ENCODE data around the gene MINK1. TPM values are rescaled to one million over a fixed set of nuclear protein-coding genes. Genes with fewer than 3 reads are reported as not detected.

MINK1 gene
- total RNA-seq, 2 donors from 2014 or later, result 40.1 to 42.2 TPM

DNA sequence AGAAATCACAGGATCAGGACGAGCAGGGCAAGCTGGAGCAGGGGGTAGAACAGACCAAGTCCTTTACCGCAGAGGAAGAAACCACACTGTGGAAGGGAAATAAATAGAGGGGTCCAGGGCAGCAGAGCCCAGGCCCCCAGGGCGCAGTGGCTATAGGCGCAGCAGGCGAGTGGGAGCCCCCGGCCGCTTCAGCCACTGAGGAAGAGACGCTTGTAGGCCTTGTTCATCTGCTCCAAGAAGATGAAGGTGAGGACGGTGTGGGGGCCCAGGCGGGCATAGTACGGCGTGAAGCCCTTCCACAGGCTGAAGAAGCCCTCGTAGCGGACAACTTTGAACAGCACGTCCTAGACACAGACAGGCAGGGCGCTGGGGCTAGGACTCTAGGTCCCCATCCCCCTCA lies 104.4 kb downstream of the MINK1 start:
- DNase-seq, result no peak
- intact Hi-C loops (cut with DNase I), result no loop called here
- no peak for ATAC-seq

- intact Hi-C loops (cut with DNase I), result no loop called here
- no peak for DNase-seq
- no peak for ATAC-seq
These were observed 104.9 kb downstream of the MINK1 start for GRCh38 chr17:4938069-4938491.

DNA sequence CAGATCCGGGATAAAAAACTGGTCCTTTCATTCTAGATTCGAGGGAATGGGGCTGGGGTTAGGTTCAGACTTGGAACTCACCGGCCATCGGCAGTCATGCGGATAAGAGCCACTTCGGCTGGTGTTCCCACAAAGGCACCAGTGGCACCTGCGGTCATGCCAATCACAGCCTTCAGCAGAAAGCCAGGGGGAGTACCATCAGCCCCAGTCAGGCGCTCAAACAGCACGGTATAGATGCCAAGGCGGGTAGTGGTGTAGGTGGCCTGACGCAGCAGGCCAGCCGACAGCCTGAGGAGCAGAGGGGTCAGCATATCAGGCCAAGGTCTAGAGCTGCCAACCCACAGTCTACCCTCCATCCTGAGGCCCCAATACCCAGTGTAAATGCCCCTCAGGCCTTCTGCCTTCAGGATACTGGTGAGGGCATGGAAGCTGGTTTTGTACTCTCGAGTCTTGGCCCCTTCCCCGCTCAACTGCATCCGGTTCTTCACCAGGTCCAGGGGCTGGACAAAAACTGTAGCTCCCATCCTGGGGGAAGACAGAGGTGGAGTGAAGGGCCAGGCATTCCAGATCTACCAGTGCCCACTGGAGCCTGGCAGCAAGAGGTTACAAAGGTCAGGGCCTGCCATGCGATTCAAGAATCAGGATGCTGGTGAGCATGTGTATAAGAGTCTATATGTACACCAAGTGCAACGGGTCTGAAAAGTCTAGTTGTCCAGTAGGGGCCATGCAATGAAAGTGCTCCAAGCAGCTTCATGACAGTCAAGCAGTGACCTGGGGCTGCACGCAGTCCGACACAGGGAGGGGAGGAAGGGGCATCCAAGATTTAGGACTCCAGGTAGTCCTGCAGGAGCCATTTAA lies 105.8 kb downstream of the MINK1 start:
- ATAC-seq (no peak), DNase-seq (no peak)
- intact Hi-C loops (cut with DNase I), result no loop called here

DNA sequence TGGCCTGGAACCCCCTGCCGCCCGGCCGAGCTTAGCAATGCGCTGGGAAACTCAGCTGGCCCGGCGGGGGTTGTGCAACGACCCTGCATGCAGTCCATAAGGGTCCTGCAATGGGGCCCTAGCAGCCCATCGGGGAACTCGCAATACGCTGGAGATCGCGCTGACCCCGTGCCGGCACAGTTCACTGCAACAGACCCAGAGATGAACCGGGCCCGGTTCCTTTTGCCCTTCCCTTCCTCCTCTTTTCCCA lies 106.3 kb downstream of the MINK1 start:
- intact Hi-C loops (cut with DNase I), result no loop called here
- ATAC-seq (no peak), DNase-seq (peak; percentile 53)

GRCh38 chr17:4939796-4940554 lies 106.8 kb downstream of the MINK1 start, which contains the start of the genes RNF167 and SLC25A11:
TSS of gene RNF167 (plus strand) at chr17:4940268. CDS start at chr17:4940910, 642 bp downstream.
TSS of gene SLC25A11 (minus strand) at chr17:4940046. CDS start at chr17:4939910, 136 bp downstream.
- peak; percentile 96 for DNase-seq
- intact Hi-C loops (cut with DNase I), result no loop called here
- peak; percentile 93 to 94 for ATAC-seq

DNA sequence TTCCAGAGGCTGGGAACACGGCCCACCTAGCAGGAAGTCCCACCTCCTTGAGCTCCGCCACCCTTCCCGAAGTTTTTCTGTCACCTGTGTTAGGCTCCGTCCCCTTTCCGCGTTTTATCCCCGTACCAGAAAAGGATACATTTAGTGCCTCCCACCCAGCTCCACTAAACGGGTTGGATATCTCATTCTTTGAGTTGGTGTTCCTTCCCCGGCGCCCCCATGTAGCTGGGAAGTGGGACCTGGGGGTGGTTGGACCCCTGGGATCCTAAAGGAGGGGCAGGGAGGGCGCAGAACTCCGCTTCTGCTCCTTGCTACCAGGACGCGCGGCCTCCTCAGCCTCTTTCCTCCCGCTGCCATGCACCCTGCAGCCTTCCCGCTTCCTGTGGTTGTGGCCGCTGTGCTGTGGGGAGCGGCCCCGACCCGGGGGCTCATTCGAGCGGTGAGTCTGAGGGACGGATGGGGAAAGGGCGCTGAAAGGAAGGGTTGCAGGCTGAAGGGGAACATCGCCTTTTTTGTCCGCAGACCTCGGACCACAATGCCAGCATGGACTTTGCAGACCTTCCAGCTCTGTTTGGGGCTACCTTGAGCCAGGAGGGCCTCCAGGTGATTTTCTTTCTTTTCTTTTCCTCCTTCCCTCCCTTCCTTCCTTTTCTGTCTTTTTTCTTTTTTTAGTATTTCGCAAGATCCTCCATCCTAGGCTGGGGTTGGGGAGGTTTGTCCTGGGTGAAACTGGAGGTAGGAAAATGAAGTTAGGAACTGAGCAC lies 107.6 kb downstream of the MINK1 start:
- intact Hi-C loops (cut with DNase I), result no loop called here

DNA sequence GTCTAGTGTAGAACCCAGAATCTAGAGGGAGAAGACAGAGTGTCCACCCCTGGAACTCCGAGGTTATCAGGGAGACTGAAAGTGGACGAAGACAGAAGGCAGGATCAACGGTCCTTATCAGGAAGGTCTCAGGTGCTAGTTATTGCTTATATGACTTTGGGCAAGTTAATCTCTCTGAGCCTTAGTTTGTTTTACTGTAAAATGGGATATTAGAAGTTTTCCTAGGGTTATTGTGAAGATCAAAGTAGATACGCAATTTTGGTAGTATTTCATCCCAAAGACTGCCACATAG lies 108.1 kb downstream of the MINK1 start:
- ATAC-seq, result no peak
- intact Hi-C loops (cut with DNase I), result no loop called here

More for the DNA sequence above, 107.6 kb downstream of the MINK1 start:
- ATAC-seq, result peak; percentile 69 to 70
- peak; percentile 85 for DNase-seq

GRCh38 chr17:4942760-4943508 lies 109.8 kb downstream of the MINK1 start:
- ATAC-seq (no peak), DNase-seq (no peak)
- intact Hi-C loops (cut with DNase I), result no loop called here

More for the DNA sequence above, 108.1 kb downstream of the MINK1 start:
- DNase-seq, result no peak

- intact Hi-C loops (cut with DNase I), result no loop called here
- ATAC-seq (no peak), DNase-seq (no peak)
These were observed 111.0 kb downstream of the MINK1 start for GRCh38 chr17:4944163-4944553.

DNA sequence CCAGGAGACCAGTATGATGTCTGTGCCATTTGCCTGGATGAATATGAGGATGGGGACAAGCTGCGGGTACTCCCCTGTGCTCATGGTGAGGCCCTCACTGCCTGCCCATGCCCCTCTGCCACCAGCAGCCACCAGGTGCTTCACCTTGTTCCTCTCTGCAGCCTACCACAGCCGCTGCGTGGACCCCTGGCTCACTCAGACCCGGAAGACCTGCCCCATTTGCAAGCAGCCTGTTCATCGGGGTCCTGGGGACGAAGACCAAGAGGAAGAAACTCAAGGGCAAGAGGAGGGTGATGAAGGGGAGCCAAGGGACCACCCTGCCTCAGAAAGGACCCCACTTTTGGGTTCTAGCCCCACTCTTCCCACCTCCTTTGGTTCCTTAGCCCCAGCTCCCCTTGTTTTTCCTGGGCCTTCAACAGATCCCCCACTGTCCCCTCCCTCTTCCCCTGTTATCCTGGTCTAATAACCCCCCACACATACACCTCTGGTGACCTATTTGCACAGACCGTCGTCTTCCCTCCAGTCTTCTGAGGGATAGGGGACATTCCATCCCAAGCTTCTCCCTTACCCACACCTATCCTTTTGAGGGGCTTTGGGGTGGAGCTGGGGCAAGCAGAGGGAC lies 111.5 kb downstream of the MINK1 start:
- intact Hi-C loops (cut with DNase I), result no loop called here
- ATAC-seq (no peak), DNase-seq (no peak)

- intact Hi-C loops (cut with DNase I), result no loop called here
- ATAC-seq (peak in 1 of 2 donors; percentile 37), DNase-seq (peak; percentile 85)
These were observed 112.2 kb downstream of the MINK1 start for GRCh38 chr17:4945176-4945943.

- ATAC-seq (no peak), DNase-seq (no peak)
- intact Hi-C loops (cut with DNase I), result no loop called here
These were observed 112.8 kb downstream of the MINK1 start for GRCh38 chr17:4945944-4946280.

- intact Hi-C loops (cut with DNase I), result no loop called here
These were observed 113.3 kb downstream of the MINK1 start for GRCh38 chr17:4946312-4946976.

GRCh38 chr17:4947010-4947410 lies 113.9 kb downstream of the MINK1 start:
- no peak for ATAC-seq

More at GRCh38 chr17:4946312-4946976, 113.3 kb downstream of the MINK1 start:
- DNase-seq (no peak), ATAC-seq (no peak)

More at GRCh38 chr17:4947010-4947410, 113.9 kb downstream of the MINK1 start:
- DNase-seq, result no peak
- intact Hi-C loops (cut with DNase I), result no loop called here
